NOMO-1 treated with dmso at 0.1 percent for 144 hours (cell line): ENCODE results near the gene PADI4.
A peak's percentile ranks its signal among the peaks of the same experiment; 100 is the strongest.

ENCODE experiments used
- DNase-seq: peaks from one replicate; lab custom pipeline; 2025; ENCODE audit not compliant: unreplicated experiment; lab: John Stamatoyannopoulos, UW

PADI4 gene

GRCh38 chr1:17347769-17348592 lies 40.0 kb downstream of the PADI4 start:
- no peak for DNase-seq

GRCh38 chr1:17348593-17349234 lies 40.7 kb downstream of the PADI4 start:
- DNase-seq = no peak

- no peak for DNase-seq
Observed at GRCh38 chr1:17350083-17350482, 42.1 kb downstream of the PADI4 start.

- no peak for DNase-seq
Observed at GRCh38 chr1:17350928-17351446, 43.0 kb downstream of the PADI4 start.

- DNase-seq = no peak
Observed at GRCh38 chr1:17351598-17352324, 43.8 kb downstream of the PADI4 start.

GRCh38 chr1:17352419-17352909 lies 44.5 kb downstream of the PADI4 start:
- no peak for DNase-seq

GRCh38 chr1:17355898-17356297 lies 47.9 kb downstream of the PADI4 start:
- DNase-seq = no peak

GRCh38 chr1:17356387-17357026 lies 48.5 kb downstream of the PADI4 start:
- no peak for DNase-seq

GRCh38 chr1:17358557-17358956 lies 50.6 kb downstream of the PADI4 start:
- DNase-seq = no peak

- DNase-seq = no peak
Observed at GRCh38 chr1:17359031-17359430, 51.0 kb downstream of the PADI4 start.

- DNase-seq = no peak
Observed at GRCh38 chr1:17359808-17360207, 51.8 kb downstream of the PADI4 start.

- DNase-seq = no peak
Observed at GRCh38 chr1:17360272-17360956, 52.4 kb downstream of the PADI4 start.

- no peak for DNase-seq
Observed at GRCh38 chr1:17361687-17362086, 53.7 kb downstream of the PADI4 start.

GRCh38 chr1:17363351-17363750 lies 55.4 kb downstream of the PADI4 start:
- DNase-seq = no peak

- no peak for DNase-seq
Observed at GRCh38 chr1:17363771-17364170, 55.8 kb downstream of the PADI4 start.

- peak; percentile 43 for DNase-seq
Observed at GRCh38 chr1:17365293-17365692, 57.3 kb downstream of the PADI4 start.

GRCh38 chr1:17369466-17369865 lies 61.5 kb downstream of the PADI4 start:
- no peak for DNase-seq

- no peak for DNase-seq
Observed at GRCh38 chr1:17370618-17371017, 62.6 kb downstream of the PADI4 start.

- no peak for DNase-seq
Observed at GRCh38 chr1:17371896-17372295, 63.9 kb downstream of the PADI4 start, which contains the start of gene PADI6. TSS of gene PADI6 (plus strand) at chr1:17372196. CDS start at chr1:17372246, 50 bp downstream.

- no peak for DNase-seq
Observed at GRCh38 chr1:17372955-17373354, 65.0 kb downstream of the PADI4 start.
